Erythroblast (primary cell): Measurements from ENCODE around the gene CTIF.

Source experiments
- GATA1 ChIP-seq: IDR thresholded peaks from 2 replicates; pipeline ENCODE4 v1.6.1; 2011; ENCODE audit warnings: low read depth, mild to moderate bottlenecking, control low read depth, low read length, moderate library complexity
- POLR2A ChIP-seq: IDR thresholded peaks from 2 replicates; pipeline ENCODE4 v1.6.1; 2011; ENCODE audit warnings: mild to moderate bottlenecking, low read length

- TF ChIP-seq POLR2A: no peak
- TF ChIP-seq GATA1: no peak
Observed at GRCh38 chr18:48553236-48553635, 14.4 kb downstream of the CTIF start.
